ENCODE data around the gene U2SURP. TPM values are rescaled to one million over a fixed set of nuclear protein-coding genes. Genes with fewer than 3 reads are reported as not detected.

The U2SURP gene
- total and polyA plus RNA-seq, 4 donors, result 8.3 to 41.2 (median 30.3) TPM

DNA sequence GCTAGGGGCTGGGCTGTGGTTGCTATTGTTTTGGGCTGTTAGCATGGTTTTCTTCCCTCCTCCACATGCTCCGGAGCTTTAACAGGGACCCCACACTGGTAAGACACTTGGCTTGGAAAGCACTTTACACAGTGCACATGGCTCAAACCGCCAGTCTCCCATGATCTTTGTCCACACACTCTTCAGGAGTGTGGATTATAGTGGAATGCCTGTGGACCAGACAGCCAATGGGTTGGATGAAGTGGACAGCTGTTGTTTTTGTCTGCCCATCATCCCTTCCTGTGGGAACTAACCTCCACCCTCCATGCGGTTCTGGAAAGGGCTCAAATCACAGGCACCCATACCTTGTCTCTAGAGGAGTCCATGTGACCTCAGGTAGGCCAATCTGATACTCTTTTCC is 47.9 kb upstream of the U2SURP start (continued):
- TF ChIP-seq GABPA (IDR thresholded peaks at IDR 0.05 in 1 of 2, conservative IDR thresholded peaks at IDR 0.05 in 1 of 2), result no peak
- no peak for TF ChIP-seq HNF4G (IDR thresholded peaks at IDR 0.05)

- H3K4me3 ChIP-seq (ENCODE audit: low read depth in 1 of 3, low read length in 3 of 3), result no peak overlapping the region
- no peaks in the 10 kb centered on the region for H3K27me3 ChIP-seq (ENCODE audit: control insufficient read depth in 4 of 4, insufficient read depth in 4 of 4, low read length in 3 of 4)
- no peaks in the 10 kb centered on the region for H3K9me3 ChIP-seq (ENCODE audit: control insufficient read depth in 4 of 4, low read length in 3 of 4)
- H3K36me3 ChIP-seq (ENCODE audit: control insufficient read depth in 4 of 4, insufficient read depth in 3 of 4, low read depth in 1 of 4, low read length in 3 of 4), result no peaks in the 10 kb centered on the region
- WGBS, result 80% methylated on average over 6 of the region's 6 CpGs
- no peak for TF ChIP-seq HNF4A (conservative IDR thresholded peaks at IDR 0.05)
- no peak for TF ChIP-seq RAD21 (IDR thresholded peaks at IDR 0.05)
- TF ChIP-seq, protein P1, sequence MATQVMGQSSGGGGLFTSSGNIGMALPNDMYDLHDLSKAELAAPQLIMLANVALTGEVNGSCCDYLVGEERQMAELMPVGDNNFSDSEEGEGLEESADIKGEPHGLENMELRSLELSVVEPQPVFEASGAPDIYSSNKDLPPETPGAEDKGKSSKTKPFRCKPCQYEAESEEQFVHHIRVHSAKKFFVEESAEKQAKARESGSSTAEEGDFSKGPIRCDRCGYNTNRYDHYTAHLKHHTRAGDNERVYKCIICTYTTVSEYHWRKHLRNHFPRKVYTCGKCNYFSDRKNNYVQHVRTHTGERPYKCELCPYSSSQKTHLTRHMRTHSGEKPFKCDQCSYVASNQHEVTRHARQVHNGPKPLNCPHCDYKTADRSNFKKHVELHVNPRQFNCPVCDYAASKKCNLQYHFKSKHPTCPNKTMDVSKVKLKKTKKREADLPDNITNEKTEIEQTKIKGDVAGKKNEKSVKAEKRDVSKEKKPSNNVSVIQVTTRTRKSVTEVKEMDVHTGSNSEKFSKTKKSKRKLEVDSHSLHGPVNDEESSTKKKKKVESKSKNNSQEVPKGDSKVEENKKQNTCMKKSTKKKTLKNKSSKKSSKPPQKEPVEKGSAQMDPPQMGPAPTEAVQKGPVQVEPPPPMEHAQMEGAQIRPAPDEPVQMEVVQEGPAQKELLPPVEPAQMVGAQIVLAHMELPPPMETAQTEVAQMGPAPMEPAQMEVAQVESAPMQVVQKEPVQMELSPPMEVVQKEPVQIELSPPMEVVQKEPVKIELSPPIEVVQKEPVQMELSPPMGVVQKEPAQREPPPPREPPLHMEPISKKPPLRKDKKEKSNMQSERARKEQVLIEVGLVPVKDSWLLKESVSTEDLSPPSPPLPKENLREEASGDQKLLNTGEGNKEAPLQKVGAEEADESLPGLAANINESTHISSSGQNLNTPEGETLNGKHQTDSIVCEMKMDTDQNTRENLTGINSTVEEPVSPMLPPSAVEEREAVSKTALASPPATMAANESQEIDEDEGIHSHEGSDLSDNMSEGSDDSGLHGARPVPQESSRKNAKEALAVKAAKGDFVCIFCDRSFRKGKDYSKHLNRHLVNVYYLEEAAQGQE (IDR thresholded peaks at IDR 0.05), result no peak
- no peak for TF ChIP-seq YY1 (IDR thresholded peaks at IDR 0.05)
- TF ChIP-seq, protein P2, sequence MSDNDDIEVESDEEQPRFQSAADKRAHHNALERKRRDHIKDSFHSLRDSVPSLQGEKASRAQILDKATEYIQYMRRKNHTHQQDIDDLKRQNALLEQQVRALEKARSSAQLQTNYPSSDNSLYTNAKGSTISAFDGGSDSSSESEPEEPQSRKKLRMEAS (IDR thresholded peaks at IDR 0.05), result no peak
- no peak for TF ChIP-seq GABPA (IDR thresholded peaks at IDR 0.05 in 1 of 2, conservative IDR thresholded peaks at IDR 0.05 in 1 of 2)
- no peak for TF ChIP-seq EGR1 (IDR thresholded peaks at IDR 0.05; ENCODE audit: low read depth in 2 of 2)
- TF ChIP-seq, protein P3, sequence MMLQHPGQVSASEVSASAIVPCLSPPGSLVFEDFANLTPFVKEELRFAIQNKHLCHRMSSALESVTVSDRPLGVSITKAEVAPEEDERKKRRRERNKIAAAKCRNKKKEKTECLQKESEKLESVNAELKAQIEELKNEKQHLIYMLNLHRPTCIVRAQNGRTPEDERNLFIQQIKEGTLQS (IDR thresholded peaks at IDR 0.05), result no peak
- no peak for TF ChIP-seq FOXA2 (IDR thresholded peaks at IDR 0.05)
- TF ChIP-seq SP1 (IDR thresholded peaks at IDR 0.05), result no peak
- no peak for TF ChIP-seq FOXA1 (IDR thresholded peaks at IDR 0.05)
- TF ChIP-seq HNF4G (IDR thresholded peaks at IDR 0.05), result no peak
- TF ChIP-seq, protein P4, sequence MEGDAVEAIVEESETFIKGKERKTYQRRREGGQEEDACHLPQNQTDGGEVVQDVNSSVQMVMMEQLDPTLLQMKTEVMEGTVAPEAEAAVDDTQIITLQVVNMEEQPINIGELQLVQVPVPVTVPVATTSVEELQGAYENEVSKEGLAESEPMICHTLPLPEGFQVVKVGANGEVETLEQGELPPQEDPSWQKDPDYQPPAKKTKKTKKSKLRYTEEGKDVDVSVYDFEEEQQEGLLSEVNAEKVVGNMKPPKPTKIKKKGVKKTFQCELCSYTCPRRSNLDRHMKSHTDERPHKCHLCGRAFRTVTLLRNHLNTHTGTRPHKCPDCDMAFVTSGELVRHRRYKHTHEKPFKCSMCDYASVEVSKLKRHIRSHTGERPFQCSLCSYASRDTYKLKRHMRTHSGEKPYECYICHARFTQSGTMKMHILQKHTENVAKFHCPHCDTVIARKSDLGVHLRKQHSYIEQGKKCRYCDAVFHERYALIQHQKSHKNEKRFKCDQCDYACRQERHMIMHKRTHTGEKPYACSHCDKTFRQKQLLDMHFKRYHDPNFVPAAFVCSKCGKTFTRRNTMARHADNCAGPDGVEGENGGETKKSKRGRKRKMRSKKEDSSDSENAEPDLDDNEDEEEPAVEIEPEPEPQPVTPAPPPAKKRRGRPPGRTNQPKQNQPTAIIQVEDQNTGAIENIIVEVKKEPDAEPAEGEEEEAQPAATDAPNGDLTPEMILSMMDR (IDR thresholded peaks at IDR 0.05; ENCODE audit: low read depth, low read length, missing input control), result no peak
- TF ChIP-seq JUND (IDR thresholded peaks at IDR 0.05), result no peak
- no peak for TF ChIP-seq RXRA (IDR thresholded peaks at IDR 0.05)
- TF ChIP-seq ZBTB33 (IDR thresholded peaks at IDR 0.05), result no peak
- no peak for TF ChIP-seq TAF1 (conservative IDR thresholded peaks at IDR 0.05)
- H3K4me1 ChIP-seq (ENCODE audit: control insufficient read depth in 4 of 4, insufficient read depth in 4 of 4, low read length in 3 of 4), result peaks cover 5 to 29% (median 25%) of the 10 kb centered on the region in 4 donors
- no peak overlapping the region for H3K27ac ChIP-seq (ENCODE audit: low read depth in 1 of 2, low read length in 2 of 2)
- no peak overlapping the region for H3K9ac ChIP-seq (ENCODE audit: low read depth in 1 of 2, low read length in 2 of 2)
- DNase-seq (ENCODE audit: low spot score), result no peak
These were observed 42.7 kb upstream of the U2SURP start for GRCh38 chr3:142958707-142959106.

All from liver (tissue), 9 donors.